Common myeloid progenitor, CD34-positive (primary cell): ENCODE results near the gene CCT5.
"Not testable (repeated sequence)": the region's sequence is repeated elsewhere in the genome, so short reads cannot be mapped to it uniquely, and the experiment has no call there.

Experiments
- CTCF ChIA-PET: fragments of 350-600 bp; sonication (Branson Sonifier 250); formaldehyde crosslinking; loops from one replicate; lab custom pipeline; 2021; ENCODE audit warnings: antibody characterized with exemption; lab: Charles Lee
- POLR2A ChIA-PET: fragments of 350-600 bp; sonication (Branson Sonifier 250); formaldehyde crosslinking; loops from one replicate; lab custom pipeline; 2021; ENCODE audit warnings: antibody characterized with exemption; lab: Charles Lee
- DNase-seq, 3 donors: peaks; one replicate each; pipeline versions ENCODE4 v3.0.0 to v3.0.0-alpha.2; 2013
- H3K27ac ChIP-seq, 2 experiments: 1 replicate in 1 of 2; 2 replicates in 1 of 2; pipeline ENCODE4 v1.7.0; 2013; ENCODE audit warnings: inconsistent platforms in 2 of 2, low read length in 2 of 2, mild to moderate bottlenecking in 2 of 2, low read depth in 1 of 2, moderate library complexity in 1 of 2; ENCODE audit not compliant: severe bottlenecking in 2 of 2, insufficient read depth in 1 of 2, poor library complexity in 1 of 2
- H3K27me3 ChIP-seq, 5 experiments: replicated peaks in 2 of 5; 1 replicate in 3 of 5; 2 replicates in 2 of 5; pipeline versions ENCODE4 v1.6.1 to v1.7.0; 2013; ENCODE audit warnings: low read length in 4 of 5, mild to moderate bottlenecking in 2 of 5, moderate library complexity in 2 of 5, inconsistent platforms in 1 of 5; ENCODE audit not compliant: insufficient read depth in 5 of 5, control insufficient read depth in 4 of 5
- H3K36me3 ChIP-seq, 4 experiments: 1 replicate in 2 of 4; 2 replicates in 2 of 4; pipeline versions ENCODE4 v1.6.1 to v1.7.0; 2013; ENCODE audit warnings: low read length in 3 of 4, control low read depth in 1 of 4, mild to moderate bottlenecking in 1 of 4; ENCODE audit not compliant: control insufficient read depth in 4 of 4, insufficient read depth in 4 of 4
- H3K4me1 ChIP-seq, 4 experiments: 1 replicate in 3 of 4; 2 replicates in 1 of 4; pipeline versions ENCODE4 v1.6.1 to v1.7.1; 2013; ENCODE audit warnings: low read length in 3 of 4, mild to moderate bottlenecking in 3 of 4, control low read depth in 1 of 4, inconsistent platforms in 1 of 4, moderate library complexity in 1 of 4; ENCODE audit not compliant: control insufficient read depth in 4 of 4, insufficient read depth in 4 of 4; ENCODE audit errors: control extremely low read depth in 1 of 4
- H3K4me3 ChIP-seq, 7 experiments: 1 replicate in 4 of 7; 2 replicates in 3 of 7; pipeline versions ENCODE4 v1.5.1 to v1.7.0; 2013; ENCODE audit warnings: mild to moderate bottlenecking in 7 of 7, low read length in 6 of 7, moderate library complexity in 6 of 7, inconsistent platforms in 2 of 7, low read depth in 2 of 7, control low read depth in 1 of 7; ENCODE audit not compliant: insufficient read depth in 4 of 7, control insufficient read depth in 1 of 7; ENCODE audit errors: extremely low read depth in 1 of 7
- H3K9me3 ChIP-seq, 5 experiments: 1 replicate in 4 of 5; 2 replicates in 1 of 5; pipeline versions ENCODE4 v1.6.1 to v1.7.1; 2013; ENCODE audit warnings: low read length in 4 of 5, mild to moderate bottlenecking in 2 of 5, inconsistent platforms in 1 of 5, low read depth in 1 of 5, moderate library complexity in 1 of 5; ENCODE audit not compliant: control insufficient read depth in 4 of 5, insufficient read depth in 2 of 5; ENCODE audit errors: control extremely low read depth in 1 of 5
- WGBS: methylation state at CpG from one replicate; pipeline ENCODE4 v1.1.5; 2013; ENCODE audit not compliant: insufficient coverage; 5-methylcytosine and 5-hydroxymethylcytosine counted together

CCT5 gene

GRCh38 chr5:10272875-10273209 lies 22.8 kb downstream of the CCT5 start:
- H3K4me1 ChIP-seq, result peaks cover 0 to 20% (median 4%) of the 10 kb centered on the region in 4 experiments
- POLR2A ChIA-PET, H3K27ac ChIP-seq, H3K4me3 ChIP-seq, DNase-seq, H3K27me3 ChIP-seq, H3K36me3 ChIP-seq, H3K9me3 ChIP-seq: not testable (repeated sequence)
- CTCF ChIA-PET, result interaction anchor here (1.2 to 1.8 kb wide), 2 partner anchors 91 to 152 kb away, joined by 3 to 4 read pairs; no protein-coding TSS in a partner anchor
- WGBS, result 100% methylated on average over 1 of the region's 6 CpGs

- CTCF ChIA-PET, result interaction anchor here (0.8 kb wide), 1 partner anchor 89 kb away, joined by 3 read pairs; no protein-coding TSS in a partner anchor
- POLR2A ChIA-PET, result no interaction called here
- Histone ChIP-seq H3K4me1 (peaks cover 0 to 16% (median 4%) of the 10 kb centered on the region in 4 experiments), H3K4me3 (no peak overlapping the region), H3K27ac (no peak overlapping the region), H3K9me3 (peaks cover 0 to 4% (median 0%) of the 10 kb centered on the region in 5 experiments), H3K36me3 (peaks cover 2 to 8% (median 3%) of the 10 kb centered on the region in 4 experiments), H3K27me3 (no peaks in the 10 kb centered on the region)
- 87% methylated on average over 8 of the region's 10 CpGs for WGBS
- no peak for DNase-seq
Measured at GRCh38 chr5:10275460-10275859, 25.4 kb downstream of the CCT5 start.

GRCh38 chr5:10275991-10276390 lies 25.9 kb downstream of the CCT5 start:
- over 99% methylated on average over 9 of the region's 9 CpGs for WGBS
- no peak overlapping the region for H3K4me3 ChIP-seq
- H3K4me1 ChIP-seq, result peaks cover 0 to 11% (median 4%) of the 10 kb centered on the region in 4 experiments
- POLR2A ChIA-PET, result no interaction called here
- CTCF ChIA-PET, result interaction anchor here (0.8 kb wide), 1 partner anchor 89 kb away, joined by 3 read pairs; no protein-coding TSS in a partner anchor
- no peak for DNase-seq
- peaks cover 2 to 8% (median 4%) of the 10 kb centered on the region in 4 experiments for H3K36me3 ChIP-seq
- H3K27ac ChIP-seq, result no peak overlapping the region
- peaks cover 0 to 4% (median 0%) of the 10 kb centered on the region in 5 experiments for H3K9me3 ChIP-seq
- no peaks in the 10 kb centered on the region for H3K27me3 ChIP-seq

- Histone ChIP-seq H3K4me3 (no peak overlapping the region), H3K36me3 (peaks cover 2 to 8% (median 4%) of the 10 kb centered on the region in 4 experiments), H3K27me3 (no peaks in the 10 kb centered on the region), H3K9me3 (peaks cover 0 to 4% (median 0%) of the 10 kb centered on the region in 5 experiments), H3K27ac (no peak overlapping the region), H3K4me1 (peaks cover 0 to 10% (median 4%) of the 10 kb centered on the region in 4 experiments)
- POLR2A ChIA-PET, result no interaction called here
- WGBS, result 81% methylated on average over 3 of the region's 7 CpGs
- CTCF ChIA-PET, result interaction anchor here (1.6 kb wide), 1 partner anchor 36 kb away, joined by 3 read pairs; no protein-coding TSS in a partner anchor
- DNase-seq, result no peak
Measured at GRCh38 chr5:10276691-10277090, 26.6 kb downstream of the CCT5 start.

GRCh38 chr5:10277773-10278630 lies 27.9 kb downstream of the CCT5 start:
- Histone ChIP-seq H3K9me3 (no peaks in the 10 kb centered on the region), H3K27me3 (no peaks in the 10 kb centered on the region), H3K4me1 (peaks cover 0 to 10% (median 4%) of the 10 kb centered on the region in 4 experiments), H3K4me3 (no peak overlapping the region), H3K27ac (no peak overlapping the region), H3K36me3 (peaks cover 2 to 8% (median 4%) of the 10 kb centered on the region in 4 experiments)
- ChIA-PET POLR2A (no interaction called here), CTCF (interaction anchor here (1.0 to 1.6 kb wide), 3 partner anchors 19 to 93 kb away, joined by 3 to 4 read pairs (median 3); no protein-coding TSS in a partner anchor)
- WGBS, result over 99% methylated on average over 12 of the region's 13 CpGs
- no peak for DNase-seq

- Histone ChIP-seq H3K4me3 (no peak overlapping the region), H3K27me3 (no peaks in the 10 kb centered on the region), H3K36me3 (peaks cover 2 to 8% (median 4%) of the 10 kb centered on the region in 4 experiments), H3K9me3 (no peaks in the 10 kb centered on the region), H3K4me1 (peaks cover 0 to 10% (median 4%) of the 10 kb centered on the region in 4 experiments), H3K27ac (no peak overlapping the region)
- ChIA-PET POLR2A (no interaction called here), CTCF (interaction anchor here (1.0 to 1.5 kb wide), 3 partner anchors 20 to 93 kb away, joined by 3 to 4 read pairs (median 4); no protein-coding TSS in a partner anchor)
- DNase-seq, result no peak
- WGBS, result 99% methylated on average over 10 of the region's 12 CpGs
Measured at GRCh38 chr5:10278658-10279279, 28.7 kb downstream of the CCT5 start.
